SK-N-MC (cell line): ENCODE data around the gene UQCC2.

Source experiments
- EZH2 ChIP-seq: fragments of 200-600 bp; sonication (generic); IDR thresholded peaks from one replicate; pipeline ENCODE4 v1.6.1; 2017; ENCODE audit warnings: antibody characterized with exemption
- FOXP2 ChIP-seq: optimal IDR thresholded peaks from 2 replicates; pipeline ENCODE3; 2011; ENCODE audit warnings: mild to moderate bottlenecking, moderate library complexity; ENCODE audit not compliant: insufficient read depth; ENCODE audit errors: extremely low read length, control extremely low read depth
- POLR2AphosphoS5 ChIP-seq: IDR thresholded peaks from 2 replicates; pipeline ENCODE4 v1.6.1; 2012; ENCODE audit warnings: mild to moderate bottlenecking, low read depth, low read length, borderline replicate concordance

DNA sequence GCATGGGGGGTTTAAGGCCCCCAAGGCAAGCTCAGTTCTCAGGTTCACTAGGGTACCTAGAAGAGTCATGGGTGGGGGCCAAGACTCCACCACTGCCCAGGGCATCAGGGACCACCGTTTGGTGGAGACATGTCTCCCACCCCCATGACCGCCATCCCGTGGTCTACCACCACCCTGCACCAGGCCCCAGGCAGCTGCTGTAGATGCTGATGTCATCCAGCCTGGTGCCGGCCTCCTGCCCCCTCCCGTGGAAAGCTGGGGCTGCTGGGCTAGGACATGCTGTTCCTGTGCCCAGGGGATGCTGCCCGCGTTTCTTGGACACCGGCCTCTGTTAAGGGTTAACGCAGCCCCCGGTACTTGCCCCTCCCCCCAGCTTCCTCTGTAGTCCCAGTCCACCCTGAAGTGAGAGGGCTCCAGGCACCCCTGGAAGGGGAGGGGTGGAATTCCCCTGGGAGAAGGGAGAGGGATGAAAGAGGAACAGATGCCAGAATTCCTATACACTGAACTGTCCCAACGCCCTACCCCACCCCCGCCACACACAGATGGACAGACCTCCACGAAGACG, 34.6 kb upstream of the UQCC2 start:
- TF ChIP-seq POLR2AphosphoS5 (no peak), EZH2 (no peak), FOXP2 (no peak)
